ENCODE data around the gene EIF1AD.

The EIF1AD gene

DNA sequence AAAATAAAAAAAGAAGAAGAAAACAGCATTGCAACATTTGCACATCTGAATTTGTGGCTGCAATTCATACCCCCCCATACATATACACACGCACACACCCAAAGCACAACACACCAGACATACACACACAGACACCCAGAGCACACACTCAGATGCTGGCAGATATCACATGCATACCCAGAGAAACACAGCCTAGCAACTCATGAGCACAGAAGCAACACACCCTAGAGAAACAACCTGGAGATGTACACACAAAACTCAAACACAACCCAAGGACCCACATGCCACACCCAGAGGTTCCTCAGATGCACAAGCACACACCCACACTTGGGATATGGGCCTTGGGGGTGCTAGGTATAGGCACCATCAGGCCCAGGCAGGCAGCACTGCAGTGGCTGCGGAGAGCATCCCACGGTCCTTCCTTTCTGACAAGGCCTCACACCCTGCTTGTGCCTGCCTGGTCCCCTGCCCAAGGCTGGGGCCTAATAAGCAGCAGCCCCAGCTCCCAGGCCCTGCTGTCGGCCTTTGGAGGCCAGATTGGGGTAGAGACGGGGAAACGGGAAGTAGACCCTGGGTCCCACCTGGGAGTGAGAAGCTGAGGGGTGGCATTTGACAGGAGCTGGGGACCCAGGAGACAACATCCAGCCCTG lies 13.0 kb upstream of the EIF1AD start:
- no peak for TF ChIP-seq CTCF (IDR thresholded peaks at IDR 0.05)
- no peaks in the 10 kb centered on the region for H3K9me3 ChIP-seq
- no peaks in the 10 kb centered on the region for H3K36me3 ChIP-seq
- no peak overlapping the region for H3K27ac ChIP-seq
- H3K4me3 ChIP-seq (ENCODE audit: low read depth in 1 of 2, low read length in 1 of 2), result no peak overlapping the region
- H3K4me1 ChIP-seq (ENCODE audit: control insufficient read depth in 1 of 2, insufficient read depth in 1 of 2, low read depth in 1 of 2, low read length in 1 of 2), result peaks cover 0 to 9% of the 10 kb centered on the region in 2 experiments
- H3K27me3 ChIP-seq, result peaks cover 41% of the 10 kb centered on the region

DNA sequence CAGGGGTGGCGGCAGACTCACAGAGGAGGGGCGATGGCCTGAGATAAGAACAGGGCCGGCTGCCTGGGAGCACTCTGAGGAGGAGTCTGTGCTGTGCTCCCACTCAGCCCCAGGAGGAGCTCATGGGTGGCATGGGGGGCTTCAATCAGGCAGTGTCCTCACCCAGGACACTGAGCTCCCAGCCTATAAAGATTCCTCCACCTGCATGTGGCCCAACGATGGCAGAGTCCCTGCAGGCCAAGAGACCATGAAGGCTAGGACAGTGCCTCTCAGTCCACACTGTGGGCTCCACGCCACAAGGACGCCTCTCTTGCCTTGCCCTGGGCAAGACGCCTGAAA lies 11.8 kb upstream of the EIF1AD start:
- no peak for TF ChIP-seq CTCF (IDR thresholded peaks at IDR 0.05)
- H3K4me1 ChIP-seq (ENCODE audit: control insufficient read depth in 1 of 2, insufficient read depth in 1 of 2, low read depth in 1 of 2, low read length in 1 of 2), result peaks cover 0 to 9% of the 10 kb centered on the region in 2 experiments
- peaks cover 52% of the 10 kb centered on the region for H3K27me3 ChIP-seq
- no peaks in the 10 kb centered on the region for H3K9me3 ChIP-seq
- no peak overlapping the region for H3K4me3 ChIP-seq (ENCODE audit: low read depth in 1 of 2, low read length in 1 of 2)
- no peaks in the 10 kb centered on the region for H3K36me3 ChIP-seq
- no peak overlapping the region for H3K27ac ChIP-seq

GRCh38 chr11:66012946-66013761 lies 11.2 kb upstream of the EIF1AD start:
- H3K4me1 ChIP-seq (ENCODE audit: control insufficient read depth in 1 of 2, insufficient read depth in 1 of 2, low read depth in 1 of 2, low read length in 1 of 2), result peaks cover 0 to 9% of the 10 kb centered on the region in 2 experiments
- H3K36me3 ChIP-seq, result no peaks in the 10 kb centered on the region
- H3K27ac ChIP-seq, result no peak overlapping the region
- H3K9me3 ChIP-seq, result no peaks in the 10 kb centered on the region
- H3K4me3 ChIP-seq (ENCODE audit: low read depth in 1 of 2, low read length in 1 of 2), result no peak overlapping the region
- peaks cover 58% of the 10 kb centered on the region for H3K27me3 ChIP-seq
- no peak for TF ChIP-seq CTCF (IDR thresholded peaks at IDR 0.05)

DNA sequence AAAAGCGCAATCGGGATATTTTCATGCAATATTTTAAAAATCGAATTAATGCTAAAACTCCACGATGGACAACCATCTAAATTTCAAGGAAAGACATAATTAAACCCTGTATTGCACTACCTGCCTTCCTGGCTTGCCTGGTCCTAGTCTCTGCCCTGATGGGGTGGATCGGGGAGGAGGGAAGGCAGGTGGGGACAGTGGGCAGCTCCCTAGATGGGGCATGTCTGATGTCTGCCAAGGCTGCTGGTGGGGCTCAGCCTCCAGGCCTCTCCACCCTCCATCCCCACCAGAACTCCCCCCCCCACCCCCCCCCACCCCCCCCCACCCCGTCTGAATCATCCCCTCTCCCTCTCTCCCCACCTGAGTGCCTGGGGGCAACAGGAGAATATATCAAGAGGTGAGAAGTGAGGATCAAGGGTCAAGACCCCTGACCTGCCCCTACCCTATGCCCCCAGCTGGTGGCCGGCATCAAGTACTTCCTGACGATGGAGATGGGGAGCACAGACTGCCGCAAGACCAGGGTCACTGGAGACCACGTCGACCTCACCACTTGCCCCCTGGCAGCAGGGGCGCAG lies 10.5 kb upstream of the EIF1AD start:
- H3K4me3 ChIP-seq (ENCODE audit: low read depth in 1 of 2, low read length in 1 of 2), result no peak overlapping the region
- TF ChIP-seq CTCF (IDR thresholded peaks at IDR 0.05), result no peak
- peaks cover 0 to 9% of the 10 kb centered on the region in 2 experiments for H3K4me1 ChIP-seq (ENCODE audit: control insufficient read depth in 1 of 2, insufficient read depth in 1 of 2, low read depth in 1 of 2, low read length in 1 of 2)
- H3K27me3 ChIP-seq, result peaks cover 62% of the 10 kb centered on the region
- H3K27ac ChIP-seq, result no peak overlapping the region
- H3K36me3 ChIP-seq, result no peaks in the 10 kb centered on the region
- H3K9me3 ChIP-seq, result no peaks in the 10 kb centered on the region

DNA sequence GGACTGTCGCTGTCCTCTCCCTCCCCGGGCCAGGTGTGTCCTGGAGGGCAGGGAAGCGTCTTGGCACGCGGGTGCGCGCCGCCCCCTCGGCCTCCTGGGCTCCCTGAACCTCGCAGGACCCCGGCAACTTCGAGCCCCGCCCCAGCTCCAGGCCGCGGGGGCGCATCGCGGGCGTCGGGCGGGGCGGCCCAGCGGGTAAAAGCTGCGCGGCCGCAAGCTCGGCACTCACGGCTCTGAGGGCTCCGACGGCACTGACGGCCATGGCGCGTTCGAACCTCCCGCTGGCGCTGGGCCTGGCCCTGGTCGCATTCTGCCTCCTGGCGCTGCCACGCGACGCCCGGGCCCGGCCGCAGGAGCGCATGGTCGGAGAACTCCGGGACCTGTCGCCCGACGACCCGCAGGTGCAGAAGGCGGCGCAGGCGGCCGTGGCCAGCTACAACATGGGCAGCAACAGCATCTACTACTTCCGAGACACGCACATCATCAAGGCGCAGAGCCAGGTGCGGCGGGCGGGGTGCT lies 9.9 kb upstream of the EIF1AD start, which contains the start of gene CST6:
TSS of gene CST6 (plus strand) at position 224 of the 519 bp plus-strand sequence. CDS start at position 261, 37 bp downstream.
- no peak for TF ChIP-seq CTCF (IDR thresholded peaks at IDR 0.05)
- H3K27me3 ChIP-seq, result peaks cover 62% of the 10 kb centered on the region
- H3K9me3 ChIP-seq, result no peaks in the 10 kb centered on the region
- H3K4me3 ChIP-seq (ENCODE audit: low read depth in 1 of 2, low read length in 1 of 2), result no peak within 1 kb of the TSS
- H3K27ac ChIP-seq, result no peak within 1 kb of the TSS
- peaks cover 0 to 9% of the 10 kb centered on the region in 2 experiments for H3K4me1 ChIP-seq (ENCODE audit: control insufficient read depth in 1 of 2, insufficient read depth in 1 of 2, low read depth in 1 of 2, low read length in 1 of 2)
- no peaks in the 10 kb centered on the region for H3K36me3 ChIP-seq

Measured in neutrophil (primary cell).